ENCODE results near the gene CHST11. TPM values are rescaled to one million over a fixed set of nuclear protein-coding genes. Genes with fewer than 3 reads are reported as not detected.

CHST11 gene
- total and polyA plus RNA-seq, 2 of the 4 experiments (the other 2 are of a cell fraction), result 1.4 to 2.7 TPM

DNA sequence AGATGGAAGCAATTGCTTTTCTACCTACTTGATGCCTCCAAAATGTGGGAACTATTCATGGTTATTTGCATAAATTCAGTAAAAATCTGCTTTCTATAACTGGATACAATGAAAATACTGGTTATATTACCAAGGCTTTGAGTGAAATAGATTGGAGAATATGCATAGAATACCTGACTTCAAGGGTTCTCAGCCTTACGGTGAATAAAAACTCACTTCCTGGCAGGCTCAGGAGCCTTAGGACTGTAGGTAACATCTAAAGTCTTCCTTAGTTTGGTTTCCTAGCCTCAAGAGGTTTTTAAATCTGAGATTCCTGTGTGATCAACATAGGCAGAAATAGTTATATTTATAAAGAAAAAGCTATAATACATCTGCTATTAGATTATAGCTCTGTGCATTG, 342.7 kb downstream of the CHST11 start:
- dilution Hi-C loops (cut with HindIII; ENCODE audit: low sequenced_read_pairs, unreplicated experiment) (no loop called here), in situ Hi-C loops (cut with MboI; ENCODE audit: low sequenced_read_pairs) (no loop called here), intact Hi-C loops (cut with micrococcal nuclease) (no loop called here)
- H2BK20ac ChIP-seq (ENCODE audit: low read depth, low read length), result no peak overlapping the region
- DNase-seq (no peak), ATAC-seq (ENCODE audit: low read depth) (no peak)
- no peak overlapping the region for H3K18ac ChIP-seq (ENCODE audit: low read depth, low read length)
- H3K27ac ChIP-seq (ENCODE audit: insufficient read depth, low read length), result no peak overlapping the region
- H2BK5ac ChIP-seq (ENCODE audit: low read depth, low read length, poor library complexity, severe bottlenecking), result no peak overlapping the region
- no TSS peak for BruUV-seq (replicated peaks)
- H3K56ac ChIP-seq (ENCODE audit: extremely low read depth, insufficient read depth, low read length), result no peak overlapping the region
- no peaks in the 10 kb centered on the region for H3K79me1 ChIP-seq (ENCODE audit: low read depth in 1 of 2, low read length in 2 of 2)
- no CpG with 5 or more reads among the region's 1 CpG for WGBS, 2 experiments (ENCODE audit: extremely low coverage in 2 of 2, insufficient read length in 1 of 2)
- H3K9ac ChIP-seq (ENCODE audit: low read depth, low read length), result no peak overlapping the region
- no peak overlapping the region for H3K14ac ChIP-seq (replicated peaks; ENCODE audit: low read depth, low read length)
- no peak overlapping the region for H2AFZ ChIP-seq (replicated peaks; ENCODE audit: low read length, poor library complexity)
- no peak overlapping the region for H3K23ac ChIP-seq (ENCODE audit: low read depth, low read length)
- H2AK5ac ChIP-seq (ENCODE audit: low read depth, low read length), result no peak overlapping the region
- H3K27me3 ChIP-seq (ENCODE audit: control insufficient read depth, insufficient read depth, low read length), result peaks cover 5% of the 10 kb centered on the region; the same call in 1 of the 2 replicates
- no peak overlapping the region for H3K4me2 ChIP-seq (ENCODE audit: low read depth, low read length)
- no peak overlapping the region for H4K91ac ChIP-seq (ENCODE audit: insufficient read depth, low read depth, low read length)
- ChIA-PET CTCF (interaction anchor here (0.9 to 1.2 kb wide), 2 partner anchors 9 to 19 kb away, joined by 3 to 4 read pairs; no protein-coding TSS in a partner anchor), POLR2A (ENCODE audit: unreplicated experiment) (no interaction called here)
- H4K5ac ChIP-seq (ENCODE audit: low read depth, low read length), result no peak overlapping the region
- no peaks in the 10 kb centered on the region for H3K9me3 ChIP-seq (ENCODE audit: control insufficient read depth, insufficient read depth, low read length)
- H3K4ac ChIP-seq (ENCODE audit: low read depth, low read length), result no peak overlapping the region
- no peaks in the 10 kb centered on the region for H3K9me1 ChIP-seq (ENCODE audit: insufficient read depth, low read length)
- H4K20me1 ChIP-seq (ENCODE audit: insufficient read depth, low read length), result no peaks in the 10 kb centered on the region
- H4K8ac ChIP-seq (ENCODE audit: low read depth in 2 of 2, low read length in 2 of 2), result no peak overlapping the region
- H2AK9ac ChIP-seq (replicated peaks; ENCODE audit: low read depth, low read length, poor library complexity), result no peak overlapping the region
- no peaks in the 10 kb centered on the region for H3K36me3 ChIP-seq (ENCODE audit: control insufficient read depth, insufficient read depth, low read length)
- TF ChIP-seq POLR2A (IDR thresholded peaks at IDR 0.05; ENCODE audit: low read depth, low read length), result no peak
- no peak for TF ChIP-seq RCOR1 (IDR thresholded peaks at IDR 0.05; ENCODE audit: insufficient replicate concordance, low read length)
- TF ChIP-seq FOS (IDR thresholded peaks at IDR 0.05; ENCODE audit: low read depth, low read length), result no peak
- no peak for TF ChIP-seq CEBPB (IDR thresholded peaks at IDR 0.05; ENCODE audit: low read depth, low read length)
- no peak for TF ChIP-seq RFX5 (IDR thresholded peaks at IDR 0.05; ENCODE audit: low read depth, low read length)
- TF ChIP-seq, protein P1, sequence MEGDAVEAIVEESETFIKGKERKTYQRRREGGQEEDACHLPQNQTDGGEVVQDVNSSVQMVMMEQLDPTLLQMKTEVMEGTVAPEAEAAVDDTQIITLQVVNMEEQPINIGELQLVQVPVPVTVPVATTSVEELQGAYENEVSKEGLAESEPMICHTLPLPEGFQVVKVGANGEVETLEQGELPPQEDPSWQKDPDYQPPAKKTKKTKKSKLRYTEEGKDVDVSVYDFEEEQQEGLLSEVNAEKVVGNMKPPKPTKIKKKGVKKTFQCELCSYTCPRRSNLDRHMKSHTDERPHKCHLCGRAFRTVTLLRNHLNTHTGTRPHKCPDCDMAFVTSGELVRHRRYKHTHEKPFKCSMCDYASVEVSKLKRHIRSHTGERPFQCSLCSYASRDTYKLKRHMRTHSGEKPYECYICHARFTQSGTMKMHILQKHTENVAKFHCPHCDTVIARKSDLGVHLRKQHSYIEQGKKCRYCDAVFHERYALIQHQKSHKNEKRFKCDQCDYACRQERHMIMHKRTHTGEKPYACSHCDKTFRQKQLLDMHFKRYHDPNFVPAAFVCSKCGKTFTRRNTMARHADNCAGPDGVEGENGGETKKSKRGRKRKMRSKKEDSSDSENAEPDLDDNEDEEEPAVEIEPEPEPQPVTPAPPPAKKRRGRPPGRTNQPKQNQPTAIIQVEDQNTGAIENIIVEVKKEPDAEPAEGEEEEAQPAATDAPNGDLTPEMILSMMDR (conservative IDR thresholded peaks at IDR 0.05; ENCODE audit: low read depth, low read length), result no peak
- TF ChIP-seq CHD1 (IDR thresholded peaks at IDR 0.05; ENCODE audit: low read depth, low read length), result no peak
- TF ChIP-seq SMC3 (IDR thresholded peaks at IDR 0.05; ENCODE audit: low read depth, low read length), result no peak
- TF ChIP-seq, protein P2, sequence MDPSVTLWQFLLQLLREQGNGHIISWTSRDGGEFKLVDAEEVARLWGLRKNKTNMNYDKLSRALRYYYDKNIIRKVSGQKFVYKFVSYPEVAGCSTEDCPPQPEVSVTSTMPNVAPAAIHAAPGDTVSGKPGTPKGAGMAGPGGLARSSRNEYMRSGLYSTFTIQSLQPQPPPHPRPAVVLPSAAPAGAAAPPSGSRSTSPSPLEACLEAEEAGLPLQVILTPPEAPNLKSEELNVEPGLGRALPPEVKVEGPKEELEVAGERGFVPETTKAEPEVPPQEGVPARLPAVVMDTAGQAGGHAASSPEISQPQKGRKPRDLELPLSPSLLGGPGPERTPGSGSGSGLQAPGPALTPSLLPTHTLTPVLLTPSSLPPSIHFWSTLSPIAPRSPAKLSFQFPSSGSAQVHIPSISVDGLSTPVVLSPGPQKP (IDR thresholded peaks at IDR 0.05; ENCODE audit: borderline replicate concordance, low read depth, low read length), result no peak
- TF ChIP-seq, protein P3, sequence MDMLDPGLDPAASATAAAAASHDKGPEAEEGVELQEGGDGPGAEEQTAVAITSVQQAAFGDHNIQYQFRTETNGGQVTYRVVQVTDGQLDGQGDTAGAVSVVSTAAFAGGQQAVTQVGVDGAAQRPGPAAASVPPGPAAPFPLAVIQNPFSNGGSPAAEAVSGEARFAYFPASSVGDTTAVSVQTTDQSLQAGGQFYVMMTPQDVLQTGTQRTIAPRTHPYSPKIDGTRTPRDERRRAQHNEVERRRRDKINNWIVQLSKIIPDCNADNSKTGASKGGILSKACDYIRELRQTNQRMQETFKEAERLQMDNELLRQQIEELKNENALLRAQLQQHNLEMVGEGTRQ (IDR thresholded peaks at IDR 0.05; ENCODE audit: low read depth, low read length), result no peak
- TF ChIP-seq MAFK (IDR thresholded peaks at IDR 0.05; ENCODE audit: low read depth, low read length), result no peak
- TF ChIP-seq RAD21 (IDR thresholded peaks at IDR 0.05; ENCODE audit: low read length), result no peak
- TF ChIP-seq BHLHE40 (IDR thresholded peaks at IDR 0.05; ENCODE audit: low read depth, low read length), result no peak
- TF ChIP-seq MAZ (IDR thresholded peaks at IDR 0.05; ENCODE audit: borderline replicate concordance, low read depth, low read length), result no peak
- TF ChIP-seq MXI1 (IDR thresholded peaks at IDR 0.05; ENCODE audit: borderline replicate concordance, low read depth, low read length), result no peak
- no peak for TF ChIP-seq NFE2L2 (IDR thresholded peaks at IDR 0.05; ENCODE audit: low read depth, low read length)
- no peak overlapping the region for H2BK15ac ChIP-seq (ENCODE audit: low read depth, low read length)
- no peaks in the 10 kb centered on the region for H3K4me1 ChIP-seq (ENCODE audit: control insufficient read depth, insufficient read depth, low read length)
- H2BK120ac ChIP-seq (ENCODE audit: low read depth, low read length), result no peak overlapping the region
- no peak overlapping the region for H3K4me3 ChIP-seq (ENCODE audit: insufficient read depth, low read depth, low read length)
